HG02642 (cell line): ENCODE data around the gene RBFOX1.

Experiments used
- ATAC-seq: cut with Tn5 transposase; IDR thresholded peaks from one replicate; pipeline ENCODE4 v1.9.1; 2021; ENCODE audit warnings: mild to moderate bottlenecking; ENCODE audit not compliant: unreplicated experiment, poor library complexity

The RBFOX1 gene

DNA sequence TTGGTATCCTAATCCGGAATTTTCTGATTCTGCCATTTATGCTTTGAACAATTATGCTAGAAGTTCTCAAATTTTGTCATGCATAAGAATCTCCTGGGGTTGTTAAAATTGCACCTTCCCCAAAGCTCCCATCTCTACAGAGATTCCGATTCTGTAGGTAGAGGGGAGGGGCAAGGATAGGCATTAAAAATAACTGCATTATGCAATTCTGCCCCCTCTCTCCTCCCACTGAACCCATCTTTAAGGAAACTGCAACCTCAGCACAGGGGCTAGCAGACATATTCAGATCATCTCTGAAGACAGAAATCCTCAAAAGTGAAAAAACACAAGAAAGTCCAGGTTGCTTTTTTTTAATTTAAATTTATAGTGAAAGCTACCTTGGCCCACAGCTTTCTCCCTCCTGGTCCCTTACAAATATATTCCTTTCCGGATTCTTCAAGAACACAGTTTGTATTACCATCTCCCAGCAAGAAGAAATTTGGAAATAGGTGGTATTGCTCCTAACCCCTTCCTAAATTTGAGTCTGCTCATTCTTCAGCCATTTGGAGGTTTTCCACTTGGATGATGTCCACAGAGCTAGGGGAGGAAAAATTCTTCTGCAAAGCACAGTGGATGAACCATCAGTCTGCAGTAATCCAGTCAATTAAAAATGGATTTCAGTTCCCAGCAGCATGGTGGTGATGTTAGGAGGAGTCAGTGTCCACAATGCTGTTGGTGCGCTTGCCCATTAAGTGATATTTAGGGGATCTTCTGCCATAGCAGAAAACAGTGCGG is 67.7 kb downstream of the RBFOX1 start:
- no peak for ATAC-seq

DNA sequence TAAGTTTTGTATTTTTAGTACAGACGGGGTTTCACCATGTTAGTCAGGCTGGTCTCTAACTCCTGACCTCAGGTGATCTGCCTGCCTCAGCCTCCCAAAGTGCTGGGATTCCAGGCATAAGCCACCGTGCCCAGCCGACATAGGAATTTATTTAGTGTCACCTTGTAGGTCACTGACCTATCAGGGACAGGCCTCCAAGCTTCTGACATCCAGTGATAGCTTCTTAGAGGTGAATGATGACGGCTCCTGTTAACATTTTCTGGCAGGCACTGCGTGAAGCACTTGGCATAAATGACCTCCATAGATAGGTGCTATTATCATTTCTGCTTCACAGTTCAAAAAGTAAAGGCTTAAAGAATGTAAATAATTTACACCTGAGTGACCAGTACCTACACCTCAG is 71.6 kb downstream of the RBFOX1 start:
- no peak for ATAC-seq

GRCh38 chr16:7405166-7405565 is 72.5 kb downstream of the RBFOX1 start:
- no peak for ATAC-seq

GRCh38 chr16:7408700-7409365 is 76.2 kb downstream of the RBFOX1 start:
- ATAC-seq, result no peak

DNA sequence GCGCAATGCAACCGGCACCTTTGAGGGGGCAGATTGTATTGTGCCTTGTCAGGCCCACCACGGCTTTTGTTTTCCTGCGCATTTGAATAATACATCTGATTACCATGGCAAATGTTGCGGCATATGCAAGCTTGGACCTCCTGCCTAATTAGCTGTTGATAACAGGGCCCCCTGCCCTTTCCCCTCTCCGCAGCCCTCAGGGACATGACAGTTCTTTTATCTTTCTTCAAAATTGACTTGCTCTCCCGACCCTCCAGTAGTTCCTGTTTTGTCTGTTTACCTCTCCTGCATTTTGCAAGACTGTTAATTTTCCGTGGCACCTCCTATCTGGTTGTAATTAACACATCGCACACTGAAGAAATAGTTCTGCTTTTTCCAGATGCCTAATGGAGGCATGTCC is 86.8 kb downstream of the RBFOX1 start:
- no peak for ATAC-seq

- no peak for ATAC-seq
Measured at GRCh38 chr16:7420079-7420478, 87.4 kb downstream of the RBFOX1 start.

GRCh38 chr16:7420843-7421242 is 88.2 kb downstream of the RBFOX1 start:
- no peak for ATAC-seq

GRCh38 chr16:7421578-7421977 is 88.9 kb downstream of the RBFOX1 start:
- no peak for ATAC-seq

DNA sequence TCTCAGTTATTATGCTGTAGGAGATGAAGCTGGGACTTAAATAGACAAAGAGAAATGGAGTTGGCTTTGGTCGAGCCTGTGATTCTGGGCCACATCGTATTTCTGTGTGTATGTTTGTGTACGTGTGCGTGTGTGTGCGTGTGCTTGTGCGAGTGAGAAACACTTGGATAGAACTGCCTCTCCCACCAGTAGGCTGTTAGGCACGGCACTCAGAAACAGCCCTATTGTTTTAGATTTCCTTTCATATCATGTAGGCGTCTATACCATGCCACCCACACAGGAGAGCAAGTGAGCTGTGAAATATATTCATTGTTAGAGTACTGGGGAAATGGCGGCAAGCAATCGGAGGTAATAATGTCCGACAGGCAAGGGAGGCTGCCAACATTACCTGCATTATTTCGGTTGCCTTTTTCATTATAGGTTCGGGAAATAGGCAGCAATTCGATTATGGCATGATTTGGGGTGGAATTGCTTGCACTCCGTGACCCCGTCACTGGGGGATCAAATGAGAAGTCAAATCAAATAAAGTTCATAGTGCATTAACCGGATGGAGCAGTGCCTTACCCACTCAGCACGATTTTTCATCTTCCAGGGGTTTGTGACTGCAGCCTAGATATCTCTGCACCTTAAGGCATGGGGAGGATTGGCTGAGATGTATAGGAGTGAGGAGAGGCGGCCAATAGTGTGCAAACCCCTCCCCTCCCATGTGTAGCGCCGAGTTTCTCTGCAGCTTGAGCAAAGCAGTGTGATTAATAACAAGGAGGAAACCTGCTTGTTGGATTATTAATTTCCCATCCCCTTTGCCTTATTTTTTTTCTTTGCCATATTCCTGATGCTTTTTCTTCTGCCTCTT is 89.6 kb downstream of the RBFOX1 start:
- no peak for ATAC-seq

DNA sequence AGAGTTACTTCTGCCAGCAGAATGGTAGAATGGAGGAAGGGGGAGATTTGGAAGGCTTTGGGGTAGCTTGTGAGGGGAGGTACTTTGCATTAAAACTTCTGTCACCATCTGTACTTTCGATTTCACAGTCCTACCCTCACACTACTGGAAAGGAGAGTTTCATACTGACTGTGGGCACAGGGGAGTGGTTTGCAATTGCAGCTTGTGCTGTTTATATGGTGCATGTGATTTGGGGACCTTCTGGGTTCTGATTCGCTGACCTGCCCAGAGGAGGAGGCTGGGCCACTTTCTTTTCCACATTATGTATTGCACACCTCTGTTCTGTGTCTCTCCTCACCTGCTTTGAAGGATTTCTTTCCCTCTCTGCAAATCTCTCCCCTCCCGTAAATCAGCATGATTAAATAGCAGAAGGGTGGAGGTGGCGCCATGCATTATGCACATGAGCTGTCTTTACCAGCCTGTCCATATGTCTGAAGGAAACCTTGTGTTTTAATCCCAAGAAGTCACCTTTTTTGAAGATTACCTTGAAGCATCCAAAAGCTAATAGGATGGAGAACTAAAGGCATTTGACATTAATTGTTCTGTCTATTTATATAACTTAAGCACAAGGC is 90.9 kb downstream of the RBFOX1 start:
- no peak for ATAC-seq

DNA sequence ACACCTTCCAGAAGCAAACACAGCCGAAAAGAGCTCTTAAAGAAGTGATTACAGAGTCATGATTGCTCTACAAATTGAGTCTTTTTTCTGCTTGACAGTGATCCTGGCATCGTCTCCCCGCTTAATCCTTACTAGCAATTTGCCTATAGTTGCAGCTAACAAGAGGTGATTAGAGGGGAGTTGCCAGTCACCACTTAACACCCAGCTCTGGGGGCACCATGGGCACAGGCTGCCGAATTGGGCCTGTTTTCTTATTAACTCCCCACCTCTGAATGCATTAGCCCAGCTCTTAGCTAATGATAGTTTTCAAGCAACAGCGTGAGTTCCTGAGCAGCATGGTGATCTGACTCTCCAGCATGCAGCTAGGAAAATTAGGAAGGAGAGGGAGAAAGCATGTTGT is 93.5 kb downstream of the RBFOX1 start:
- ATAC-seq, result no peak

DNA sequence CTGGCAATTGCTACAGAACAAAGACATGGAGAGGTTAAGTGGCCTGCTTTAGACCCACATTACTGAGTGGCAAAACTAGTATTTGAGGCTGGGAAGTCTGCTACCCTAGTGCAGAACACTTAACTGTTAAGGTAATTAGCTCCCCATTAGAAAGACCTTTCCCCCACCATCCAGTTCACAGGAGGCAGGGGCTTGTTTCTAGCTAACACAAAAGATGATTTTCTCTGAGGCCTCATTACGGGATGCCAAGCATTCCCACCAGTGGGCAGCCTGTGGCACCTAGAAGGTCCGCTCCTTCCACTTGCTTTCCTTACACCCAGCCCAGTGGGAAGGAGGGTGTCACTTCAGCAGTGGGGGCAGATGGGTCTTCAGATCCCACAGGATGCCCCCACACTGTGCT is 99.1 kb downstream of the RBFOX1 start:
- ATAC-seq, result no peak

DNA sequence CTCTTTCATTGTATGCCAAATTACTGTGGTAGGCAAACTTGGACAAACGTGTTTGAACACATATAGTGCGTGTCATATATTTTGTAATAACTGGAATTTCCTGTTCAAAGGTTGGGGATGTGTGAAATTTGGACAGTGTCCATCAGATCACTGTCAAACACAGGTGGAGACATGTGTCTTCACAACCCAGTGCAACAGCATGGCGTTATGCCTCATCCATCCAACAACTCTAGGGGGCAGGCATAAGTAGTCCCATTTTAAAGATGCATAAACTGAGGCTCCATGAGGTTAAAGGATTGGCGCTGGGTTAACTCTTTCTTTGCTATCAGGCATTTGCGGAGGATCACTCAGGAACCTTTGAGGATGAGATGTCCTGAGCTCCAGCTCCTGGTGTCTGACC is 103.7 kb downstream of the RBFOX1 start:
- no peak for ATAC-seq

DNA sequence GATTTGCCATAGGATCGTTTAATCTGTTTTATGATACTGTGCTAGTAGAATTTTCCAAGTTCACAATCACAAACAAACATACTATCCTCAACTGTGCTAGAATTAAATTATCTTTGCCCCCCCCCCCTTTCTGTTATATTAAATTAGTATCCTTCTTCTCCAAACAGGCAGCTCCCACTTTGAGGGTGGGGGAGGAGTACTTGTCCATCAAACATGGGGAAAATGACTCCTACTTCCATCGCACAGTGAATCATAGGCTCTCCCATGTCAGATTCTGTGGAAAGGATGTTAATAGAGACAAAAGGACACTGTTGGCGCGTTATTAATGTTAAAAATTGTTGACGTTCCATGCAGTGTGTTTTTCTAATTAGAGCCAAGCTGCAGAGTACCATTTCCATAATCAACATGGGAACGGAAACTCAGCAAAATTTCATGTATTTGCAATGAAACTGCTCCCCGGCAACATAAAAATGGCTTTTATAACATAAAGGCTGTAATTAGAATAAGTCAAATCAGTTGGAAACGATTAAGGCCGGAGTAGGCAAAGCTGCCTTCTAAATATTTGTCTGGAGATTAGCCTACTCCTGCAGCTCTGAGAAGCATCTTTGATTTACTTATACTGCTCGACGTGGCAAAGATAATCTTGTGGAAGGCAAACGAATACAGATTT is 104.6 kb downstream of the RBFOX1 start:
- ATAC-seq, result no peak

- no peak for ATAC-seq
Measured at GRCh38 chr16:7437843-7438242, 105.2 kb downstream of the RBFOX1 start.

GRCh38 chr16:7438601-7439000 is 106.0 kb downstream of the RBFOX1 start:
- no peak for ATAC-seq

- no peak for ATAC-seq
Measured at GRCh38 chr16:7439518-7439917, 106.9 kb downstream of the RBFOX1 start.

- no peak for ATAC-seq
Measured at GRCh38 chr16:7440886-7441400, 108.3 kb downstream of the RBFOX1 start.

DNA sequence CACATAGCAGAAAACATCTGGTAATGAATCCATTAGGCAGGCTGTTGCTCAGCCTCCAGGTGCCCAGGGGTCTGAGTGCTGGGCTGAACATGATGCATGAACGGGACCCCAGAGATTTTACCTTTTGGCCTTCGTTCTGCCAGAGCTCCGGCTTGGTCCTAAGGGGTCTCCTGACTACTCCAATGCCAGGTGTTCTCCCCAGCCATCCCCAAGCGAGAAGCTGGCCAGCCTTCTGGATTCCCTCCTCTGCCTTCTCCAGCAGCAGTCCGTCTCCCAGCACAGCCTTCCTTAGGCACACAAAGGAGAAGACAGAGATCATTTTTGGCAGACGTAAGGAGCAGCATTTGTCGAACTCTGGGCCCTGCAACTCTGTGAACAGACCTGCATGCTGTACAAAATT is 109.4 kb downstream of the RBFOX1 start:
- ATAC-seq, result no peak

- ATAC-seq, result no peak
Measured at GRCh38 chr16:7443142-7443541, 110.5 kb downstream of the RBFOX1 start.
